Calu3 (cell line): Measurements from ENCODE around the gene E2F4. TPM values are rescaled to one million over a fixed set of nuclear protein-coding genes. Genes with fewer than 3 reads are reported as not detected.
A peak's percentile ranks its signal among the peaks of the same experiment; 100 is the strongest.

Source experiments
- BruUV-seq: library from RNA; stranded (reverse); fragments of 400-500 nt; replicated peaks from 2 replicates; lab custom pipeline; 2021; lab: Mats Ljungman, UMichigan
- CTCF ChIA-PET: fragments of 300-600 bp; sonication (Branson Sonifier 250); formaldehyde crosslinking; loops from one replicate; lab custom pipeline; 2022; ENCODE audit warnings: antibody characterized with exemption; lab: Charles Lee
- DNase-seq: peaks from one replicate; pipeline ENCODE4 v3.0.0; 2022
- H3K27ac Mint-ChIP-seq: one replicate; pipeline ENCODE4 v1.8.0; 2022; ENCODE audit warnings: mixed read lengths; ENCODE audit not compliant: unreplicated experiment
- H3K27me3 Mint-ChIP-seq: one replicate; pipeline ENCODE4 v1.8.0; 2022; ENCODE audit warnings: mixed read lengths; ENCODE audit not compliant: unreplicated experiment
- H3K36me3 Mint-ChIP-seq: one replicate; pipeline ENCODE4 v1.8.0; 2022; ENCODE audit warnings: mild to moderate bottlenecking, moderate library complexity, mixed read lengths; ENCODE audit not compliant: insufficient read depth, unreplicated experiment
- H3K4me1 Mint-ChIP-seq: one replicate; pipeline ENCODE4 v1.8.0; 2022; ENCODE audit warnings: mild to moderate bottlenecking, low read depth, mixed read lengths; ENCODE audit not compliant: unreplicated experiment
- H3K4me3 Mint-ChIP-seq: one replicate; pipeline ENCODE4 v1.8.0; 2022; ENCODE audit warnings: mild to moderate bottlenecking, low read depth, moderate library complexity, mixed read lengths; ENCODE audit not compliant: unreplicated experiment
- H3K9me3 Mint-ChIP-seq: one replicate; pipeline ENCODE4 v1.8.0; 2022; ENCODE audit warnings: low read depth, mixed read lengths; ENCODE audit not compliant: unreplicated experiment
- CTCF ChIP-seq: fragments of 200-600 bp; IDR thresholded peaks from one replicate; pipeline ENCODE4 v1.8.0; 2022; ENCODE audit warnings: antibody characterized with exemption; ENCODE audit not compliant: unreplicated experiment
- intact Hi-C: fragments of 100-400 bp; cut with micrococcal nuclease; formaldehyde crosslinking; loops from one replicate; pipeline ENCODE4 v1.10.0; 2022; ENCODE audit not compliant: unreplicated experiment
- total RNA-seq: library from RNA; stranded (reverse); gene quantifications from 2 replicates; pipeline ENCODE4 v1.2.3, GENCODE V29; 2022

E2F4 gene
- total RNA-seq, 1 experiment from 2014 or later = 95.3 TPM

GRCh38 chr16:67240506-67240905 is 48.6 kb downstream of the E2F4 start:
- Mint-ChIP-seq H3K27me3 (no peaks in the 10 kb centered on the region), H3K36me3 (peaks cover 43% of the 10 kb centered on the region), H3K4me3 (no peak overlapping the region), H3K4me1 (peaks cover 37% of the 10 kb centered on the region), H3K27ac (peak overlapping the region; percentile 19), H3K9me3 (no peaks in the 10 kb centered on the region)
- no TSS peak for BruUV-seq
- intact Hi-C loops = no loop called here
- DNase-seq = no peak
- CTCF ChIA-PET = interaction anchor here (0.7 kb wide), 1 partner anchor 18 kb away, joined by 5 read pairs; no protein-coding TSS in a partner anchor
- TF ChIP-seq CTCF = no peak

DNA sequence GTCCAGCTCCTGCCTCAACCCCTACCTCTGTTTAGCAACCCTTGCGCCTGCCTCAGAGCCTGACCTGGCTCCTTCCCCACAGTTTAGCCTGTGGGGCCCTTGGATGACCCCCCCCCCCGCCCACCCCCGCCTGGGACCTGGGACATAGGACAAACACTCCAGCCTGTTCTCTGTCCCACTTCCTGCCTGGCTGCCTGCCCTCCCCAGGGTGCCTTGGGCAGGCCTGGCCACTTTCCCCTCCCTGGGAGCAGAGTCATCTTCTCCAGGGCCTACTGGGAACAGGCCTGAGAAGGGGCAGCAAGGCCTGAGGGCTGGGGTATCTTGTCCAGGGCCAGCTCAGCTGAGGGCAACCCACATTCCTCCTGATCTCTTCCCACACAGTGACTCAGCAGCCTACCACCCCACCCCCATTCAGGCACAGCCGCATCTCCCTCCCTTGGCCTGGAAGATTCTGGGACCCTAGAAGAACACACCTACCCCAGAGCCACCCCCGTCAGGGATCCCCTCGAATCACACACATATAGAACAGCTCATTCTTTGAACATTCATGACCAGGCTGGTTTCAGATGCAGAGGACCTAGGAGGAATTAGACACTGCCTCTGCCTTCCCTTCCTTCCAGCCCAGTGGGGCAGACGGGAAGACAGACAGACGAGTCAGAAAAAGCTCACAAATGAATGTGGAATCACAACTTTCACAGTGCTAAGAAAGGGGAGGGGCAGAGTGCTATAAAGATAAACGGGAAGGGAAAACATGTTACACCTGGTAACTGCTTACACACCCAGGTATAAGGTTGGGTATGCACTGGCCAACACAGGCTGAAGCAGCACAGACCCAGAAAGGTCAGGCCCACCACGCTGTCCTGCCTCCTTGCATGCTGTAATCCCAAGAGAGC is 49.3 kb downstream of the E2F4 start:
- peak; percentile 43 for DNase-seq
- CTCF ChIA-PET = interaction anchor here (0.7 kb wide), 1 partner anchor 19 kb away, joined by 5 read pairs; no protein-coding TSS in a partner anchor
- H3K27ac Mint-ChIP-seq = peak overlapping the region; percentile 19
- no peaks in the 10 kb centered on the region for H3K27me3 Mint-ChIP-seq
- TF ChIP-seq CTCF = no peak
- peaks cover 37% of the 10 kb centered on the region for H3K4me1 Mint-ChIP-seq
- no TSS peak for BruUV-seq
- no peak overlapping the region for H3K4me3 Mint-ChIP-seq
- no peaks in the 10 kb centered on the region for H3K9me3 Mint-ChIP-seq
- intact Hi-C loops = no loop called here
- H3K36me3 Mint-ChIP-seq = peaks cover 44% of the 10 kb centered on the region

GRCh38 chr16:67242138-67242730 is 50.3 kb downstream of the E2F4 start:
- no peak for DNase-seq
- no TSS peak for BruUV-seq
- Mint-ChIP-seq H3K27ac (peak overlapping the region; percentile 51), H3K4me3 (no peak overlapping the region), H3K4me1 (peaks cover 38% of the 10 kb centered on the region), H3K27me3 (peaks cover under 1% of the 10 kb centered on the region), H3K9me3 (no peaks in the 10 kb centered on the region), H3K36me3 (peaks cover 44% of the 10 kb centered on the region)
- no peak for TF ChIP-seq CTCF
- CTCF ChIA-PET = no interaction called here
- intact Hi-C loops = no loop called here

DNA sequence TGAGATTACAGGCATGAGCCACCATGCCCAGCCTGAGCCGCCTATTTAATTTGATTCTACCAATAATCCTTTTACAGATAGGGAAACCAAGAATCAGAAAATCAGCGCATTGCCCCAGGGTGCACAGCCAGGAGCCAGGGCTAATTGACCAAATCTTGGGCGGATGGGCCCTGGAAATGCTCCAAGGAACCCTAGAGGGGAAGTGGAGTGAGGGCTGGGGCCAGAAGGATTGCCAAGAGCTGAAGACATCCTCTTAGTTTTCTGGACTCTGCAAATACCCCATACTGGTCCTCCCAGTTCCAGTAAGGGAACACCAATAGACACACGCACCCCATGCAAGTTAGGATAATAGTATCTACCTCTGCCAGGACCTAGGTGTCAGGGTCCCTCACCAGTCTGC is 51.5 kb downstream of the E2F4 start:
- CTCF ChIA-PET = interaction anchor here (0.5 to 1.5 kb wide), 4 partner anchors 16 to 152 kb away, joined by 3 to 5 read pairs (median 4); partner anchors contain the start of gene TMEM208

More for the DNA sequence above, 51.5 kb downstream of the E2F4 start:
- Mint-ChIP-seq H3K36me3 (peaks cover 46% of the 10 kb centered on the region), H3K9me3 (no peaks in the 10 kb centered on the region), H3K4me1 (peaks cover 49% of the 10 kb centered on the region), H3K27me3 (peaks cover 13% of the 10 kb centered on the region), H3K27ac (no peak overlapping the region), H3K4me3 (no peak overlapping the region)
- no peak for DNase-seq
- intact Hi-C loops = no loop called here
- TF ChIP-seq CTCF = no peak
- BruUV-seq = no TSS peak
